Suppressor macrophage treated with lipopolysaccharide for 1 hour (primary cell): ENCODE results near the gene ADAMTSL3.
A peak's percentile ranks its signal among the peaks of the same experiment; 100 is the strongest.
"Not testable (repeated sequence)": the region's sequence is repeated elsewhere in the genome, so short reads cannot be mapped to it uniquely, and the experiment has no call there.

ENCODE experiments used
- DNase-seq, 3 donors: peaks; one replicate each; pipeline ENCODE4 v3.0.0-alpha.2; 2020 to 2022

Gene ADAMTSL3

DNA sequence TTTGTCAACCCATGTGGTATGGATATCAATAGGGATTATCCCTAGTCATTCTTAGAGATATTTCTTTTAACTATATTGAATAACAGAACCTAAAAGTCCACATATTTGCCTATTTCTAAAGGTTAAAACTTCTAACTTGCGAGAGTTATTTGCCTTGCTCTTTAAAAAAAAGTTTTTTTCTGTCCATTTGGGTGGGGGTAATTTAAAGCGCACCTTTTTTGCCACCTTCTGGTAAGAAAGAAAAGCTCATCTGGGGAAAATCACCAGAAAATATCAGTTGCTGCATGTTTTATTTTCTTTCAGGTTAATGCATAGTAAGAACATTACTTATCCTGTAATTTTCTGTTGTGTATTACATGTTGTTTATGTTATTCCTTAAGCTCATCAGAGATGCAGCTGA is 339.7 kb downstream of the ADAMTSL3 start:
- no peak for DNase-seq

DNA sequence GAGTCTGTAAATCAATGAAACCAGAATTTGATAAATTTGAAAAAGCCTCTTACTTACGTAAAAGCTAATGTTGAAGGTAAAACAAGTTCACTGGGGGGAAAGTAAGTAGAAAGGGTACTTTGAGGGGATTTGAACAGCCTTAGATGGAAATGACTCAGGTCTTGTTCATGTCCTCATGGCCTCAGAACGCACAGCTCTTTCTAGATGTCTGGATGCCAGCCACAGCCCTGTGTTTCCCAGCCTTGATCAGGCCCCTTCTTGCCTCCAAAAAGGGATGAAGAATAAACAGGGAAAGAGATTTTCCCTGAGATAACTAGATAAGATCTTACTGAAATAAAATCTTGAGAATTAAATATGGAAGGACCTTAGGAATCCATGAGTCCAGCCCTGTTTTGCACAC is 344.6 kb downstream of the ADAMTSL3 start:
- no peak for DNase-seq

DNA sequence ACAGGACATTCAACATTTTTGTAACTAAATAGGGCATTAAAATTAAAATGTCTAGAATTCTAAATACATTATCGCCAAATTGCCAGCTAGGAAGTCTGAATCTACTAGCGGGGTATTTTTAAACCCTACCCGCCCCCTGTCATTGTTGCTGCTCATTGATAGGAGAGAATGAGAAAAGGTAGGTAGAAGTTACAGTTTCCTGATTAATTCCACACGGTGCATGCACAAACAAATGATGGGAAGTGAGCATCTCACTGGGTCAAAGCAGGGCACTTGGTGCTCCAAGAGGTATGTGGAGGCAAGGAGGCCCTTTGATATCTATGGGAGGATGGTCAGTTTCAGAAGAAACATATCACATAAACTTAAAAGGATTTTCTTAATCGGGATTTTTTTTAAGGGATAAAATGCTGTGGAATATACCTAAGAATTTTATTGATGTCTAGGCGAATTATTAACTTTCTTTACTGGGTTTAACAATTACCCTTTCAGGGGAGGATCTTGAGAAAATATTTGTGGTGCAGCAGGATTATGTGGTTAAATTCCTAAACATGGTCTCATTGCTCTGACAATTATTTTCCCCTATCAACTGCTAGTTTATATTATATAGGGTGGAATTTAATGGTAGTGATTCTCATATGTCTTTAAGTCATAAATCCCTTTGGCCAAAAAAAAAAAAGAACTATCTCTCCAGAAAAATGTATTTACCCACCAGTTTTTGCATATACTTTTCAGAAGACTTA is 345.6 kb downstream of the ADAMTSL3 start:
- no peak for DNase-seq

DNA sequence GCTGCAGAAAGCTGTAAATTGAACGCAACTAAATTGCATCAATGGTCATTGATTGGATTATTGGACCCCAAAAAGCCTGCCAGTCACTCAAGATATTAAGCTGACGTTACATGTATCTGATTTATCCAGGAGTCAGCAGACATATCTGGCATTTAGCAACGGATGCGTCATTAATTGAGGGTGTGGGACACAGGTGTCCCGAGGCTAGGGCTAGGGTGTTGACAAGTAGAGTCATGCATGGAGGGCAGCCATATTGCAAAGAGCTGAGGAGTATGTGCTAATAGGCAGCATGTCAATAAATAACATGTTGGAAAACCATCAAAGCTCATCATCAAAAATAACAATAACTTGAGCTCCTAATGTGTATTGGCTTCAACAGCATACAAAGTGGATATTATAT is 347.1 kb downstream of the ADAMTSL3 start:
- DNase-seq, result no peak

DNA sequence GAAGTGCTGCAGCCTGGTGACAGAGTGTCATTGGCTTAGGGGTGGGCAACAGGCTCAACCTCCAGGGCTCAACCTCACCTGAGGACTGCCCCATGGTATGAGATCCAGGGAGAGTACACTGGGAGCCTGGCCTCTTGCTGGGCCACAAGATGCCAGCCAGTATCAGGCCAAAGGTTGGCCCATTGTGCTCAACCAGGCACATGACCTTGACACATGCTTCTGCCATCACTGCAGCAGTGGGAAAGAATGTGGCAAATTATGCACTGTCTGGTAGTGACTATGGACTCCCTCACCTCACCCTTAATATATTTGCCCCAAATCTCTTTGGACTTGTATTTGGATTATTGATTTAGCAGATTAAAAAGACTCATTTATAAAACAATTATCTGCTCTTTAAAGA is 347.7 kb downstream of the ADAMTSL3 start:
- no peak for DNase-seq

DNA sequence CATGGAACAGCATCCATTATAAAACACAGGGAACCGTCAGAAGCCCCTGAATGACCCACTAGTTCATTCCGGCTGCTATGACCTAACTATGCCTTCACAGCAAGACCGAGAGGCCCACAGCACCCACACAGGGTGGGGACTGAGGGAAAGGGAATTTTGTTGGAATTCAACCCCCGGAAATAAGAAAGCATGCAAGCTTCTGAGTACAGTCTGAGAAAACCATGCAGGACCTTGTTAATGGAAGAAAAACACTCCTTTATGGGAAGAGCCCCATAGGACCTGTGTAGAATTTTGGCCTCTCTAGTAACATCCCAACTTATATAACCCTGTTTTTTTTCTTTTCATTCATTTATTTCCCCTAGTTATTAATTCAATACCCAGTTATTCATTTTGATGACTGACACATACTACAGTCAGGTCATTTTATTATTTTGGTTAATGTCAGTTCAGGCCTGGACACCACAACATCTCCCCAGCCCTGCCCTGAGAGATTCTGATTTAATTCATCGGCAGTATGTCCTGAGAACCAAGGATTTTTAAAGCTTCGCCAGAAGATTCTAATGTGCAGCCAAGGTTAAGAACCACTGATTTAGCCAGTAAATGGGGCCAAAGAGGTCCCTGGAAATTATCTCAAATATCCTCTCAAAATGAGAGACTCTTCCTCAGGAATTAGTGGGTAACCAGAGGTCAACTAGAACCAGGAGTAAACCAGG is 350.0 kb downstream of the ADAMTSL3 start:
- DNase-seq, result no peak

DNA sequence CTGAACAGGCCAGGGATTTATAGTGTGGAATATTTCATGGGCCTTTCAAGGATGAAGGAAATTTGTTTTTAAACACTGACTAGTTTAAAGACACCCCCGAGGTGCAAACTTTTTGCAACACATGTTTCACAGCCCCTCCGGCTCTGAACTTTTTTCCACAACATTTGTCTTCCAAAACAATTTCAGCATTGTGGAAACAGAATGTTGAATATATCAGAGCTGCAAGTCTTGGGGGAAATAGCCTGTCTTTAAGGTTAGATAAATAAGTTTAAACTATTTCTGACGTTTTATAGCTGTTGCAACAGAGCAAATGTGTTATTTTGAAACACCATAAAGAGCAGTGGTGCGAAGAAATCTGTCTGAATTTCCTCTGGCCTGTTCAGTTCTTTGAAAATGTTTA is 352.5 kb downstream of the ADAMTSL3 start:
- no peak for DNase-seq

DNA sequence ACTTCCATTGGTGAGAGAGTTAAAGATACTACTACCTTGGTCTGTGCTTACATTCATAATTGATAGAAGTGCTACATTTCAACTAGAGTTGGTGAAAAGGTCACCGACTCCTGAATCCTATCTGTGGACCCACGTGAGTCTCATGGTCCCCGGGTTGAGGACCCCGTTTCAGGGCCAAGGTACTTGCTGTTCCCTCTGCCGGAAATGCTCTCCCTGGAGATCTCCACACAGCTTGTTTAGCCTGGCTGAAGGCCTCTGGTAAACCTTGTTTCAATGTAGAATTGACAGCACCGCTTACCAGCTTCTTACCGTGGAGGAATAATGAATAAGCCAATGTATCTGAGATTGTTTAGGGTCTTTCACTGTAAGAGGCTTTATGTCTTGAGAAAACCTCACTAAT is 355.7 kb downstream of the ADAMTSL3 start:
- DNase-seq, result no peak

DNA sequence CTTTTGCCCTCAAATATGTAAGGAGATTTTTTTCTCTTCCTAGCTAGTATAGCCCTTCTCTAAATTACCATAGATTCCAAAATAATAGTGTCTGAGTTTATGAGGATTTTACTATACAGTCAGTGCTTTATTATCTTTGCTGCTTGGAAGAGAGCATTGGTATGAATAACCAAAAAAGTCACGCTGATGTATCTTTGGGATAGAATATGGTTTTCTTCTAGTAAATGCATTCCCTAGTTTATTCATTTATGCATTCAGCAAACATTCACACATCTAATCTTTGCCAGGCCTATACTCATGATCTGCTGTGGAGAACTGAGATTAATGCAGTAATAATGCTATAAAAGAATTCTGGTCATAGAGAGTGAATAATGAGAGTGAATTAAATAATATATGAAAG is 356.3 kb downstream of the ADAMTSL3 start:
- no peak for DNase-seq

DNA sequence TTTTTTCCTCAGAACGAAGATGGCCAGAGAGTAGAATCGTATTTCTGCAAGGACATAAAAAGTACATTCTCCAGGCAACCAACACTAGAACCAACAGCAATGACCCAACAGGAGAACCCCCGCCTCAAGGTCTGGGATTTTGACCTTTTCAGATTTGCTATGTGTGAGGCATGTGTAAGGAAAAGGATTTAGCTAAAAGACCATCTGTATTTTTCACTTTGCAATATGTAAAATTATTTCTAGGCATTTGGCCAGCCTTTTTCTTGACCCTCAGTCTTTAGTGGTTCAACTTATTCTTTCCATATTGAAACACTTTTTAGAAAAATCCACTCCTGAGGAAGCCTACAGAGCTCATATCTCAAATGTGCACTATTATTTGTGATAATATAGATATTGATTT is 362.4 kb downstream of the ADAMTSL3 start:
- no peak for DNase-seq

DNA sequence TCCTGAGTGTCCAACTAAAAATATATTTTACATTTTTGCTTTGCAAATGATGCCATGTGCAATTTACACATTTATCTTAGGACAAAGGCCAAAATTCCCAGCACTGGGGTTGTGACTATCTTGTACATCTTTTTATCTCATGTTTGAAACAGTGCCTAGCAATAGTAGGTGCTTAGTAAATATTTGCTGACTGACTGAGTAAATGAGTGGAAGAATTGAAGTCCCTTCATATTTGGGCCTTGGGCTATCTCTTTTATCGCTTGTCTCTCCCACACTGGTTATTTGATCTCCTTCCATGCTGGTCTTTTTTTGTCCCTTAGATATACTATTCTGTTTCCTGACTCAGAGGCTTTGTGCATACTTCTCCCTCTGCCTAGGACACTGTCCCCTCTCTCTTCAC is 368.6 kb downstream of the ADAMTSL3 start:
- no peak for DNase-seq

DNA sequence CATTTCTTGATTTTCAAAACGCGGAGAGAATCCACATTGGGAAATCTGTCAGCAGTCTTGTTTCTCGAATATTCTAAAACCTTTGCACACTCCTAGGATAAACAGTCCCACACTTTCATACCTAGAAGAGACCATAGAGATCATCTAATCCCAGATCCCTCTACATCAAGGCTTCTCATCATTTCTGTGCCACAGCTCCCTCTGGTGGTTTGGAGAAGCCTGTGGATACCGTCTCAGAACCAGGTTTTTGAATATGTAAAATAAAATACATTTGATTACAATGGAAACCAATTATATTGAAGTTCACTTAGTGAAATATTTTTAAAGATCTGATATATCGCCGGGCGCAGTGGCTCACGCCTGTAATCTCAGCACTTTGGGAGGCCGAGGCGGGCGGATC is 369.7 kb downstream of the ADAMTSL3 start:
- peak in 2 of 3 donors; percentile 21 to 36 for DNase-seq

DNA sequence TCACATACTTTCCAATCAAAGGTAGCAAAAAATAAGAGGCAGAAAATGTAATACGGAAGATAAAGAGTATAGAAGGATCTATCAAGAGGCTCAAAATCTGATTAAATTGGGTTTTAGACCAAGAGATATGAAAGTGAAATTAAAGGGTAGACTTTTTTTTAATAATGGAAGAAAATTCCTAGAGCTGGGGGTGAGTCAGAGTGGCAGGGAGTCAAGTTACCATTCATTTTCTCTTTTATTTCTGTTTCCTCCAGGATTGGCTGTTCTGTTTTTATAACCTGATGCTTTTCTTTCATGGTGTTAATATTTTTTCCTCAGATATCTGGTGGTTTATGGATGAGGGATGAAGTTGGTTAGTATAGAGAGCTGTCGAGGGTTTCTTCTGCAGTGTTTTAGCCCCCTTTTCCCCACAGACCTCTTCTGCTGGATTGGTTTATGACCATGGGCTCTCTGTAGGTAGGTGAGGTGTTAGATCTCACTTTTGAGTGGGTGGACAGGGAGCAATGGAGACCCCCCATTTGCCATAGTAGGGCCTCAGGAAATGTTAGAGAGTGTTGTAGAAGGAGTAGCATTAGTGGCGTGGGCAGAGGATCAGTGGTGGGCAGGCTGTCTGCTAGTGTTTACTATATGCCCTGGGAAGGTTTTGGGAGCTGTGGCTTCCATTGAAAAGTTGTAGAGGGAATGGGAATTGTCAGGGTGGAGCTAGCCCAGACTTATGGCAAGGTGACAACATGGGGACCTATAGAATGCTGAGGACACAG is 380.1 kb downstream of the ADAMTSL3 start:
- no peak for DNase-seq

DNA sequence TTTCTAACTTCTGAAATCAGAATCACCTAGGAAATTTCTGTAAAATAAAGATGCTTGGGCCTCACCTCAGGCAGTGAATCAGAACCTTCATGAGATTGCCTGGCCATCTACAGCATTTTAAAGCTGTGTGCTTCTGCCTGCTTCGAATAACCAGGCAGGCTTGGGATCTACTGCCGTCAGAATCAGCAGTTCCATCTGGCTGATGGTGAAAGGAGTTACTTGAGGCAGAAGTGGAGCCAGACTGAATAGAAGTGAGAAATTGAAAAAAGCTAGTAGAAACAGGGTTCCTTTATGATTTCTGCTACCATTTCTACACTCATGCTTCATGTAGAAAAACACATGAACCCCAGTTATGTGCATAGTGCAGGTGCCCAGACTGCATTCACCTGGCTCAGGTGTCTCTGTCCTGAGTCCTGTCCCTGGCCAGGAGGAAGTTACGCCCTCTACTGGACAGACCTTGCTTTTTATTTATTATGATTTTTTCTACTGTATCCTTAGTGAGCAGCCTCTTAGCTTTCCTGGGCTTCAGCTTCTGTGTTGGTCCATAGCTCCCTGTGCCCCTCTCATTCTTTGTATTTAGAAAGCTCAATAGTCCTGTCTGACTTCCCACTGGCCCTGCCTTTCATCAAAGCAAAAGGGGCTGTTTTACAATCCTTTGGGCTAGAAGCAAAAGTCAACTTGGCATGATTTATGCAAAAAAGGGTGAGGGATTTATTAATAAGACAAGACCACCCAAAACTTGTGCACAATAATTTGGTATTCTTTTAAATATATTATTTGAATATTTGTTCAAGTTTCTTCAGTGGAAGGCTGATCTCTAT is 380.9 kb downstream of the ADAMTSL3 start:
- peak in 1 of 3 donors; percentile 10 for DNase-seq

DNA sequence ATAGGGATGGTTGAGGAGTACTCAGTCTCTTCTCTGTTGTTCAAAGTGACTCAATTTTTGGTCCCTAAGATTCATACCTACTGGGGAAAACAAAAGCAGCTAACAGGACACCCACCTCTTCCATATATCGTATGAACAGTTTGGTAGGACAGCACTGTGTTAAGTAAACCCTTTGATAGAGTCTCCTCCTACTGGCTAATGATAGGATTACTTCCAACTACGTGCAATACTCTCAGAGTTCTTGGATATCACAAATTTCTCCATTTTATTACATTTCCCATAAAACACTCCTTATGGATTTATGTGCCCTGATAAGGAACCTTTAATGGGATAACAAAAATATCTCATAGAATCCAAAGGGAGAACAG is 381.5 kb downstream of the ADAMTSL3 start:
- DNase-seq, result peak in 1 of 3 donors; percentile 7

DNA sequence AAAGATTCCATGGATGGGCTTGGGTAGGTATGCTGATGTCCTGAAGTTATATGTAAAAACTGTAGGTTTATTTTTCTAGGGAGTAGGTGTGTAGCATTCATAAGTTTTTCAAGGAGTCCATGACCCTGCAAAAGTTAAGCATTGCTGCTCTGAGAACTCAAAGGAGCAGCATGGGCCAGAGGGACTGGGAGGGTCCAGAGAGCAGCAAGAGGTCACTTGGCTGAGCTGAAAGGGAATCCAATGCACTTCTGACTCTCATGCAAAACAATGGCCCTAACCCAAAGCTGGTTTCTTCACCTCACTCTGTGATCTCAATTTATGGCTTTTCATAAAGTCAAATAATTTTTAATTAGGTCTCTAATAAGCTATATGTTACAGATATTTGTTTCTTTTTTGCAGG is 383.4 kb downstream of the ADAMTSL3 start:
- DNase-seq, result no peak

DNA sequence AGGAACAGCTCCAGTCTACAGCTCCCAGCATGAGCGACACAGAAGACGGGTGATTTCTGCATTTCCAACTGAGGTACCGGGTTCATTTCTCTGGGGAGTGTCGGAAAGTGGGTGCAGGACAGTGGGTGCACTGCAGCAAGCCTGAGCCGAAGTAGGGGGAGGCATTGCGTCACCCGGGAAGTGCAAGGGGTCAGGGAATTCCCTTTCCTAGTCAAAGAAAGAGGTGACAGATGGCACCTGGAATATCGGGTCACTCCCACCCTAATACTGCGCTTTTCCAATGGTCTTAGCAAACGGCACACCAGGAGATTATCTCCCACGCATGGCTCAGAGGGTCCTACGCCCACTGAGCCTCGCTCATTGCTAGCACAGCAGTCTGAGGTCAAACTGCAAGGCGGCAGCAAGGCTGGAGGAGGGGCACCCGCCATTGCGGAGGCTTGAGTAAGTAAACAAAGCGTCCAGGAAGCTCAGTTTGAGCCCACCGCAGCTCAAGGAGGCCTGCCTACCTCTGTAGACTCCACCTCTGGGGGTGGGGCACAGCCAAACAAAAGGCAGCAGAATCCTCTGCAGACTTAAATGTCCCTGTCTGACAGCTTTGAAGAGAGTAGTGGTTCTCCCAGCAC is 388.6 kb downstream of the ADAMTSL3 start:
- DNase-seq, result not testable (repeated sequence)

DNA sequence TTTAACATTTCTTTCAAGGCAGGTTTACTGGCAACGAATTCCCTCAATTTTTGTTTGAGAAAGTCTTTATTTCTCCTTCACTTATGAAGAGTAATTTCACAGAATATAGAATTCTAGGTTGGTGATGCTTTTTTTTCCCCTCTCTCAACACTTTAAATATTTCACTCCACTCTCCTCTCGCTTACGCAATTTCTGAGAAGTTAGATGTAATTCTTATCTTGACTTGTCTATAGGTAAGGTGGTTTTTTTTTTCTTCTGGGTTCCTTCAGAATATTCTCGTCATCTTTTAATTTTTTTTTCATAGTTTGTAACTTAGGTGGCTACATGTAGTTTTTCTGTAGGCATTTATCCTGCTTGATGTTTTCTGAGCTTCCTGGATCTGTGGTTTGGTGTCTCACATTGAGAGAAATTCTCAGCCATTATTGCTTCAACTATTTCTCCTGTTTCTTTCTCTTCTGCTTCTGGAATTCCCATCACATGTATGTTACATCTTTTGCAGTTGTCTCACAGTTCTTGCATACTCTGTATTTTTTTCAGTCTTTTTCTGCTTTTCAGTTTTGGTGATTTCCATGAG is 392.2 kb downstream of the ADAMTSL3 start:
- no peak for DNase-seq

DNA sequence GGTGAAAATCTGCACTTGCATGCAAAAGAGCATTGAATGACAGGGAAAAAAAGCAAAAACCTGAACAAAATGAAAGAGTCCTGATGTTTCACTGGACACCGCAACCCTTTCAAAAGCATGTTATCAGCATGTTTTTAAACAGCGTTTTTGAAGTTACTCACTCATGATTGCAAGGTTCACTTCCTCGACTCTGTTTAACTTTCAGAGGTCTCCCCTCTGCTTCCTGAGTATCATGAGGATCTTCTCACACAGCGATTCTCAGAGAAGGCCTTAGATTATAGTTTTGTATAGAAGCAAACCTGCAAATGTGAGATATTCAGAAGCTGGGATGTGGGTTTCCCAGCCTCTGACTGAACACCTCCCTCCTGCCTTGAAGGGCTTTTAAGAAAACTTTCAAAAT is 395.6 kb downstream of the ADAMTSL3 start:
- DNase-seq, result not testable (repeated sequence)

DNA sequence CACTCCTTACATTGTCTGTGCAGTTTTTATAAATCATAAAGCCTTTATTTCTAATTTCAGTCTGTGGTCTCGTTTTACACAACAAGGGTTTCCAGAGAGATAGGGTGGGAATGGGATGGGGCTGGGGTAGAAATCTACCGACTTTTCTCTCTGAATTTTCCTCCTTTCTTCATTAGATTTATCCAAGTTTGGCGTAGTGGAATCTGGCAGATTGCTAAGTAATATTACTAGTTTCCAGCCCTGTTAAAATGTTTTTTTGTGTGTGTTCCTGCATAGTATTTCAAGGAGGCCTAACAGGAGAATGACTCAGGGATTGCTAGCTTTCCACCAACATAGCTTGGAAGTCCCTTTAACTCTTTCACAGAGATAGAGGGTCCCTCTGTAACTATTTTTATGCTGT is 396.2 kb downstream of the ADAMTSL3 start:
- no peak for DNase-seq

DNA sequence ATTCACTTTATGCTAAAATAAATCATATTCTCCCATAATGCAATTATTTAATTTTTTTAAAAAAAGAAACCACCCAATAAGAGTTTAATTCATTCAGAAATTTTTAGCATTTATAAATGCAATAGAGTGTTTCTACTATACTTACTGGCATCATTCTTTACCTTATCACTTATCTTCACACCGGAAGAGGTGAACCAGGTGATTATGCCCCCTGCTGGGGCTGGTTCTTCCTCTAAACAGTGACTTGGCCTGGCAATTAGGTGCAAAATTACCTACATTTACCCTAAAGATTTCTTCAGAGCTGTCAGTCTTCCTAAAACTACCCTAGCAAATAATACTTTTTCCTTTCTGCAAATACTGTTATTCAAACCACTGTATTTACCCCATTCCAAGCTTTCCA is 397.2 kb downstream of the ADAMTSL3 start:
- DNase-seq, result not testable (repeated sequence)

DNA sequence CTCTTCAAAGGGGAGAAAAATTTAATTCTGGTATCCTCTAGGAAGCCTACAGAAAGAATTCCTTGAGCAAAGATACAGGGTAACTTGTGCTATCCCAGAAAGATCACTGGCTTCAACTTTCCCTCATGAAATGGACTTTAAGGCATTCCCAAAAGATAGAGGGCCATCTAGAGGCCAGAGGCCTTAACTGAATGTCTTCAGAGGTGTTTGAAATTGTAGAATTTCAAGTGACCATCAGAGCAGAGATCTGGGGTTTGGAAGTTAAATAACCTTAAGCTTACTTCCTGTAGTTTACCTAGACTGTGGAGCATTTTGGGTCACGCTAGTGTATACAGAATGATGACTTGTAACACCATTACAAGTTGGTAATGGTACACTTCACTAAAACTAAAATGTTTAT is 400.6 kb downstream of the ADAMTSL3 start:
- not testable (repeated sequence) for DNase-seq
